Measurements from ENCODE around the gene KIF13A.
"Not testable (repeated sequence)": the region's sequence is repeated elsewhere in the genome, so short reads cannot be mapped to it uniquely, and the experiment has no call there.

Gene KIF13A

GRCh38 chr6:17871189-17871519 lies 116.3 kb downstream of the KIF13A start:
- DNase-seq (ENCODE audit: low spot score), result no peak

GRCh38 chr6:17870300-17871188 lies 116.9 kb downstream of the KIF13A start:
- no peak for DNase-seq (ENCODE audit: low spot score)

GRCh38 chr6:17869753-17870050 lies 117.7 kb downstream of the KIF13A start:
- DNase-seq (ENCODE audit: low spot score), result no peak

- no peak for DNase-seq (ENCODE audit: low spot score)
These were observed 118.3 kb downstream of the KIF13A start for GRCh38 chr6:17869010-17869752.

GRCh38 chr6:17867880-17868279 lies 119.6 kb downstream of the KIF13A start:
- no peak for DNase-seq (ENCODE audit: low spot score)

GRCh38 chr6:17866876-17867444 lies 120.5 kb downstream of the KIF13A start:
- DNase-seq (ENCODE audit: low spot score), result no peak

- DNase-seq (ENCODE audit: low spot score), result peak; percentile 33
These were observed 121.4 kb downstream of the KIF13A start for GRCh38 chr6:17865798-17866725.

- no peak for DNase-seq (ENCODE audit: low spot score)
These were observed 122.2 kb downstream of the KIF13A start for GRCh38 chr6:17865243-17865642.

- DNase-seq (ENCODE audit: low spot score), result no peak
These were observed 123.3 kb downstream of the KIF13A start for GRCh38 chr6:17863901-17864754.

GRCh38 chr6:17861361-17861760 lies 126.1 kb downstream of the KIF13A start:
- DNase-seq (ENCODE audit: low spot score), result no peak

- DNase-seq (ENCODE audit: low spot score), result no peak
These were observed 127.6 kb downstream of the KIF13A start for GRCh38 chr6:17859846-17860245.

GRCh38 chr6:17858584-17858983 lies 128.9 kb downstream of the KIF13A start:
- no peak for DNase-seq (ENCODE audit: low spot score)

GRCh38 chr6:17857188-17857587 lies 130.2 kb downstream of the KIF13A start:
- not testable (repeated sequence) for DNase-seq (ENCODE audit: low spot score)

GRCh38 chr6:17856306-17856705 lies 131.1 kb downstream of the KIF13A start:
- DNase-seq (ENCODE audit: low spot score), result no peak

- DNase-seq (ENCODE audit: low spot score), result no peak
These were observed 132.1 kb downstream of the KIF13A start for GRCh38 chr6:17855381-17855780.

GRCh38 chr6:17853533-17853932 lies 133.9 kb downstream of the KIF13A start:
- no peak for DNase-seq (ENCODE audit: low spot score)

GRCh38 chr6:17851720-17852161 lies 135.7 kb downstream of the KIF13A start:
- no peak for DNase-seq (ENCODE audit: low spot score)

- DNase-seq (ENCODE audit: low spot score), result no peak
These were observed 136.3 kb downstream of the KIF13A start for GRCh38 chr6:17851001-17851719.

GRCh38 chr6:17850281-17850680 lies 137.2 kb downstream of the KIF13A start:
- DNase-seq (ENCODE audit: low spot score), result no peak

- DNase-seq (ENCODE audit: low spot score), result no peak
These were observed 140.2 kb downstream of the KIF13A start for GRCh38 chr6:17847203-17847760.
